Naive B cell (primary cell): ENCODE results near the gene CXCL14. TPM values are rescaled to one million over a fixed set of nuclear protein-coding genes. Genes with fewer than 3 reads are reported as not detected.

Source experiments
- ATAC-seq, 2 donors: fragments of 150-1000 bp; cut with Tn5 transposase; 2 replicates each; pipeline ENCODE4 v1.10.0; 2021; ENCODE audit warnings: low read depth in 2 of 2, mild to moderate bottlenecking in 2 of 2, moderate library complexity in 2 of 2
- DNase-seq: peaks from one replicate; pipeline ENCODE4 v3.0.0; 2022
- H3K27ac Mint-ChIP-seq, 6 donors: one replicate each; pipeline ENCODE4 v1.8.0; 2020 to 2022; ENCODE audit warnings: mild to moderate bottlenecking in 6 of 6, mixed read lengths in 6 of 6, moderate library complexity in 5 of 6, inconsistent platforms in 2 of 6
- H3K27me3 Mint-ChIP-seq, 3 donors: one replicate each; pipeline ENCODE4 v1.8.0; 2021 to 2022; ENCODE audit warnings: mixed read lengths in 3 of 3, mild to moderate bottlenecking in 1 of 3
- H3K36me3 Mint-ChIP-seq, 2 donors: one replicate each; pipeline ENCODE4 v1.8.0; 2020 to 2022; ENCODE audit warnings: mixed read lengths in 2 of 2, inconsistent platforms in 1 of 2, mild to moderate bottlenecking in 1 of 2
- H3K4me1 Mint-ChIP-seq, 3 donors: one replicate each; pipeline ENCODE4 v1.8.0; 2020 to 2022; ENCODE audit warnings: mixed read lengths in 3 of 3, inconsistent platforms in 1 of 3, mild to moderate bottlenecking in 1 of 3, moderate library complexity in 1 of 3
- H3K4me3 Mint-ChIP-seq, 8 donors: one replicate each; pipeline ENCODE4 v1.8.0; 2020 to 2022; ENCODE audit warnings: mild to moderate bottlenecking in 8 of 8, mixed read lengths in 8 of 8, moderate library complexity in 8 of 8, inconsistent platforms in 2 of 8
- H3K9me3 Mint-ChIP-seq, 7 donors: one replicate each; pipeline ENCODE4 v1.8.0; 2020 to 2022; ENCODE audit warnings: mixed read lengths in 7 of 7, mild to moderate bottlenecking in 5 of 7, inconsistent platforms in 2 of 7, moderate library complexity in 1 of 7
- polyA plus RNA-seq, 6 donors: library from polyadenylated mRNA; unstranded; fragments of 300-500 nt; fragmentation: Illumina TruSeq; gene quantifications; one replicate each; pipeline ENCODE4 v1.2.3, GENCODE V29; 2021; ENCODE audit warnings: low read depth in 6 of 6

Gene CXCL14
- polyA plus RNA-seq, 6 donors from 2014 or later, result not detected

GRCh38 chr5:135570453-135570764 is 8.4 kb downstream of the CXCL14 start:
- Mint-ChIP-seq H3K27ac (no peak overlapping the region), H3K4me1 (peaks cover 0 to 5% (median 0%) of the 10 kb centered on the region in 3 donors), H3K4me3 (no peak overlapping the region), H3K36me3 (no peaks in the 10 kb centered on the region), H3K9me3 (no peaks in the 10 kb centered on the region), H3K27me3 (peaks cover 22 to 41% (median 38%) of the 10 kb centered on the region in 3 donors)
- no peak for ATAC-seq
- no peak for DNase-seq

- Mint-ChIP-seq H3K27me3 (peaks cover 27 to 41% (median 33%) of the 10 kb centered on the region in 3 donors), H3K4me1 (peaks cover 0 to 5% (median 0%) of the 10 kb centered on the region in 3 donors), H3K36me3 (no peaks in the 10 kb centered on the region), H3K27ac (no peak overlapping the region), H3K9me3 (no peaks in the 10 kb centered on the region), H3K4me3 (no peak overlapping the region)
- ATAC-seq (no peak), DNase-seq (no peak)
These were observed 8.9 kb downstream of the CXCL14 start for GRCh38 chr5:135569755-135570452.

- Mint-ChIP-seq H3K36me3 (no peaks in the 10 kb centered on the region), H3K4me1 (peaks cover 0 to 5% (median 0%) of the 10 kb centered on the region in 3 donors), H3K27ac (peak overlapping the region in 1 of 6 donors; percentile 79), H3K9me3 (no peaks in the 10 kb centered on the region), H3K4me3 (no peak overlapping the region), H3K27me3 (peaks cover 27 to 41% (median 27%) of the 10 kb centered on the region in 3 donors)
- ATAC-seq (no peak), DNase-seq (no peak)
These were observed 9.8 kb downstream of the CXCL14 start for GRCh38 chr5:135568923-135569360.

GRCh38 chr5:135568246-135568645 is 10.5 kb downstream of the CXCL14 start:
- Mint-ChIP-seq H3K27ac (no peak overlapping the region), H3K36me3 (no peaks in the 10 kb centered on the region), H3K27me3 (peaks cover 25 to 41% (median 27%) of the 10 kb centered on the region in 3 donors), H3K4me1 (peaks cover 0 to 5% (median 0%) of the 10 kb centered on the region in 3 donors), H3K4me3 (no peak overlapping the region), H3K9me3 (no peaks in the 10 kb centered on the region)
- no peak for ATAC-seq
- DNase-seq, result no peak

- H3K4me3 Mint-ChIP-seq, result no peak overlapping the region
- peaks cover 19 to 35% (median 25%) of the 10 kb centered on the region in 3 donors for H3K27me3 Mint-ChIP-seq
- DNase-seq, result no peak
- peaks cover 0 to 5% (median 0%) of the 10 kb centered on the region in 3 donors for H3K4me1 Mint-ChIP-seq
- H3K9me3 Mint-ChIP-seq, result no peaks in the 10 kb centered on the region
- H3K27ac Mint-ChIP-seq, result no peak overlapping the region
- ATAC-seq, result no peak
- no peaks in the 10 kb centered on the region for H3K36me3 Mint-ChIP-seq
These were observed 11.1 kb downstream of the CXCL14 start for GRCh38 chr5:135567661-135568060.

- no peak for ATAC-seq
These were observed 12.1 kb downstream of the CXCL14 start for GRCh38 chr5:135566422-135567400.

GRCh38 chr5:135565725-135566421 is 12.9 kb downstream of the CXCL14 start:
- H3K27ac Mint-ChIP-seq, result no peak overlapping the region

More at GRCh38 chr5:135566422-135567400, 12.1 kb downstream of the CXCL14 start:
- Mint-ChIP-seq H3K36me3 (no peaks in the 10 kb centered on the region), H3K9me3 (no peaks in the 10 kb centered on the region), H3K4me1 (peaks cover 0 to 5% (median 0%) of the 10 kb centered on the region in 3 donors), H3K27ac (no peak overlapping the region), H3K27me3 (peaks cover 9 to 32% (median 19%) of the 10 kb centered on the region in 3 donors), H3K4me3 (no peak overlapping the region)
- DNase-seq, result no peak

GRCh38 chr5:135565266-135565665 is 13.5 kb downstream of the CXCL14 start:
- H3K4me3 Mint-ChIP-seq, result no peak overlapping the region
- no peak overlapping the region for H3K27ac Mint-ChIP-seq
- H3K4me1 Mint-ChIP-seq, result peaks cover 4 to 13% (median 6%) of the 10 kb centered on the region in 3 donors
- H3K27me3 Mint-ChIP-seq, result peaks cover 17 to 35% (median 20%) of the 10 kb centered on the region in 3 donors
- DNase-seq (no peak), ATAC-seq (no peak)
- H3K9me3 Mint-ChIP-seq, result no peaks in the 10 kb centered on the region
- no peaks in the 10 kb centered on the region for H3K36me3 Mint-ChIP-seq

More at GRCh38 chr5:135565725-135566421, 12.9 kb downstream of the CXCL14 start:
- H3K9me3 Mint-ChIP-seq, result no peaks in the 10 kb centered on the region
- H3K4me1 Mint-ChIP-seq, result peaks cover 1 to 7% (median 2%) of the 10 kb centered on the region in 3 donors
- ATAC-seq (peak in 1 of 2 donors; percentile 52), DNase-seq (peak; percentile 26)
- H3K36me3 Mint-ChIP-seq, result no peaks in the 10 kb centered on the region
- H3K27me3 Mint-ChIP-seq, result peaks cover 11 to 33% (median 18%) of the 10 kb centered on the region in 3 donors
- no peak overlapping the region for H3K4me3 Mint-ChIP-seq

GRCh38 chr5:135564331-135564730 is 14.5 kb downstream of the CXCL14 start:
- H3K4me3 Mint-ChIP-seq, result no peak overlapping the region
- no peak for ATAC-seq
- H3K4me1 Mint-ChIP-seq, result peaks cover 6 to 16% (median 7%) of the 10 kb centered on the region in 3 donors
- H3K27me3 Mint-ChIP-seq, result peaks cover 21 to 44% (median 26%) of the 10 kb centered on the region in 3 donors
- no peaks in the 10 kb centered on the region for H3K36me3 Mint-ChIP-seq
- H3K9me3 Mint-ChIP-seq, result peaks cover 0 to 3% (median 0%) of the 10 kb centered on the region in 7 donors
- no peak overlapping the region for H3K27ac Mint-ChIP-seq
- DNase-seq, result no peak

- no peak overlapping the region for H3K27ac Mint-ChIP-seq
- no peak overlapping the region for H3K4me3 Mint-ChIP-seq
- DNase-seq, result no peak
- peaks cover 6 to 14% (median 8%) of the 10 kb centered on the region in 3 donors for H3K4me1 Mint-ChIP-seq
- no peaks in the 10 kb centered on the region for H3K36me3 Mint-ChIP-seq
- ATAC-seq, result no peak
- H3K27me3 Mint-ChIP-seq, result peaks cover 22 to 63% (median 45%) of the 10 kb centered on the region in 3 donors
- peaks cover 0 to 8% (median 1%) of the 10 kb centered on the region in 7 donors for H3K9me3 Mint-ChIP-seq
These were observed 17.5 kb downstream of the CXCL14 start for GRCh38 chr5:135561266-135561665.

GRCh38 chr5:135560858-135561257 is 17.9 kb downstream of the CXCL14 start:
- ATAC-seq (peak; percentile 67 to 69), DNase-seq (peak; percentile 20)
- Mint-ChIP-seq H3K27me3 (peaks cover 22 to 63% (median 45%) of the 10 kb centered on the region in 3 donors), H3K36me3 (no peaks in the 10 kb centered on the region), H3K4me1 (peaks cover 6 to 11% (median 8%) of the 10 kb centered on the region in 3 donors), H3K4me3 (no peak overlapping the region), H3K9me3 (peaks cover 0 to 11% (median 1%) of the 10 kb centered on the region in 7 donors), H3K27ac (no peak overlapping the region)

GRCh38 chr5:135559354-135559753 is 19.4 kb downstream of the CXCL14 start:
- Mint-ChIP-seq H3K36me3 (no peaks in the 10 kb centered on the region), H3K4me1 (peaks cover 6 to 11% (median 8%) of the 10 kb centered on the region in 3 donors), H3K9me3 (peaks cover 0 to 11% (median 1%) of the 10 kb centered on the region in 7 donors), H3K27ac (no peak overlapping the region), H3K27me3 (peaks cover 16 to 61% (median 51%) of the 10 kb centered on the region in 3 donors), H3K4me3 (no peak overlapping the region)
- ATAC-seq, result no peak
- DNase-seq, result no peak
